Activated CD8-positive, alpha-beta memory T cell treated with anti-CD3 and anti-CD28 coated beads, Interleukin-2, amount 10 ng/mL, durations not matched to agents 7 days and 5 days (primary cell): Measurements from ENCODE around the gene CTSH. TPM values are rescaled to one million over a fixed set of nuclear protein-coding genes. Genes with fewer than 3 reads are reported as not detected.
"Not testable (repeated sequence)": the region's sequence is repeated elsewhere in the genome, so short reads cannot be mapped to it uniquely, and the experiment has no call there.

Source experiments
- ATAC-seq: fragments of 150-1000 bp; cut with Tn5 transposase; one replicate; pipeline ENCODE4 v1.10.0; 2021; ENCODE audit warnings: moderate library complexity
- CTCF ChIA-PET: fragments of 350-600 bp; sonication (Branson Sonifier 250); formaldehyde crosslinking; loops from one replicate; lab custom pipeline; 2021; ENCODE audit warnings: antibody characterized with exemption; lab: Charles Lee
- DNase-seq: peaks from one replicate; pipeline ENCODE4 v3.0.0-alpha.2; 2020
- H3K27ac Mint-ChIP-seq: one replicate; pipeline ENCODE4 v1.8.0; 2021; ENCODE audit warnings: mild to moderate bottlenecking, mixed read lengths
- H3K27me3 Mint-ChIP-seq: one replicate; pipeline ENCODE4 v1.8.0; 2021; ENCODE audit warnings: mixed read lengths
- H3K36me3 Mint-ChIP-seq: one replicate; pipeline ENCODE4 v1.8.0; 2021; ENCODE audit warnings: mild to moderate bottlenecking, mixed read lengths
- H3K4me1 Mint-ChIP-seq: one replicate; pipeline ENCODE4 v1.8.0; 2021; ENCODE audit warnings: mixed read lengths
- H3K4me3 Mint-ChIP-seq: one replicate; pipeline ENCODE4 v1.8.0; 2021; ENCODE audit warnings: mild to moderate bottlenecking, moderate library complexity, mixed read lengths
- H3K9me3 Mint-ChIP-seq: one replicate; pipeline ENCODE4 v1.8.0; 2022; ENCODE audit warnings: low read depth, mixed read lengths
- total RNA-seq, 2 experiments: library from RNA; stranded (reverse); gene quantifications; one replicate each; pipeline ENCODE4 v1.2.3, GENCODE V29; 2021

CTSH gene
- total RNA-seq, 2 experiments from 2014 or later = 33.9 to 48.1 TPM

DNA sequence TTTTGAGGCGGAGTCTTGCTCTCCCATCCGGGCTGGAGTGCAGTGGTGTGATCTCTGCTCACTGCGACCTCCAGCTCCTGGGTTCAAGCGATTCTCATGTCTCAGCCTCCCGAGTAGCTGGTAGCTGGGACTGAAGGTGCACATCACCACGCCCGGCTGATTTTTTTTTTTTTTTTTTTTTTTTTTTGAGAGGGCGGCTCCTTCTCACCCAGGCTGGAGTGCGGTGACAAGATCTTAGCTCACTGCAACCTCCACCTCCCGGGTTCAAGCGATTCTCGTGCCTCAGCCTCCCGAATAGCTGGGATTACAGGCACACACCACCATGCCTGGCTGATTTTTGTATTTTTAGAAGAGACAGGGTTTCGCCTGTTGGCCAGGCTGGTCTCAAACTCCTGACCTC lies 67.9 kb downstream of the CTSH start:
- peaks cover 68% of the 10 kb centered on the region for H3K4me1 Mint-ChIP-seq

DNA sequence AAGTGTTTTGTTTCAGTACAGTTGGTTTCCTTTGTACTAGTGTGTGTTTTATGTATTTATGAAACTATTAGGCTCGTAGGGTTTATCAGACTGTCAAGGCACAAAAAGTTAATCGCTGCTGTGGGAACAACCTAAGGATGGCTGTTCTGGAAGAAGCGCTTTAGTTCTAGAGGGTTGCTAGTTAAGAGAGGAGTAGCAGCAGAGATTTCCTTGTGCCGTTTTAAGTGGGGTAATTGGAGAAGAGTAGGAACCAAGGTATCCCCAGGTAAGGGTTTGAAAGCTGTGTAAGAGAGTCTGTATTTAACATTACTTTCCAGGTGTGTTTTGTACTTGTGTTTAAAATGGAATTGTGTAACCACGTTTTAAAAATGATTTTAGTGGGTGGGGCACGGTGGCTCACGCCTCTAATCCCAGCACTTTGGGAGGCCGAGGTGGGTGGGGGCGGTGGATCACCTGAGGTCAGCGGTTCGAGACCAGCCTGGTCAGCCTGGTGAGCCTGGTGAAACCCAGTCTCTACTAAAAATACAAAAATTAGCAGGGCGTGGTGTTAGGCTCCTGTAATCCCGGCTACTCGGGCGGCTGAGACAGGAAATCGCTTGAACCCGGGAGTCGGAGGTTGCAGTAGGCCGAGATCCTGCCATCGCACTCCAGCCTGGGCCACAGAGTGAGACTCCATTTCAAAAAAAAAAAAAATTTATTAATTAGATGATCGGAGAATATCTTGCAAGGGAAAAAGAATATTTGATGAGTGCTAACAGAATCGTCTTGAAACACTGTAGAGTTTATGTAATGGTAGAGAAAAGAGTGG lies 69.5 kb downstream of the CTSH start:
- DNase-seq (no peak), ATAC-seq (no peak)
- peak overlapping the region; percentile 99 for H3K27ac Mint-ChIP-seq
- peaks cover 61% of the 10 kb centered on the region for H3K4me1 Mint-ChIP-seq
- no peaks in the 10 kb centered on the region for H3K27me3 Mint-ChIP-seq
- H3K4me3 Mint-ChIP-seq = peak overlapping the region; percentile 91
- CTCF ChIA-PET = no interaction called here
- H3K36me3 Mint-ChIP-seq = peaks cover 30% of the 10 kb centered on the region
- no peaks in the 10 kb centered on the region for H3K9me3 Mint-ChIP-seq

More for the DNA sequence above, 67.9 kb downstream of the CTSH start:
- H3K9me3 Mint-ChIP-seq, H3K27me3 Mint-ChIP-seq, ATAC-seq, DNase-seq: not testable (repeated sequence)
- CTCF ChIA-PET = interaction anchor here (1.0 to 1.1 kb wide), 3 partner anchors 9 to 38 kb away, joined by 3 read pairs; no protein-coding TSS in a partner anchor
- Mint-ChIP-seq H3K4me3 (peak overlapping the region; percentile 28), H3K36me3 (peaks cover 42% of the 10 kb centered on the region), H3K27ac (peak overlapping the region; percentile 28)

DNA sequence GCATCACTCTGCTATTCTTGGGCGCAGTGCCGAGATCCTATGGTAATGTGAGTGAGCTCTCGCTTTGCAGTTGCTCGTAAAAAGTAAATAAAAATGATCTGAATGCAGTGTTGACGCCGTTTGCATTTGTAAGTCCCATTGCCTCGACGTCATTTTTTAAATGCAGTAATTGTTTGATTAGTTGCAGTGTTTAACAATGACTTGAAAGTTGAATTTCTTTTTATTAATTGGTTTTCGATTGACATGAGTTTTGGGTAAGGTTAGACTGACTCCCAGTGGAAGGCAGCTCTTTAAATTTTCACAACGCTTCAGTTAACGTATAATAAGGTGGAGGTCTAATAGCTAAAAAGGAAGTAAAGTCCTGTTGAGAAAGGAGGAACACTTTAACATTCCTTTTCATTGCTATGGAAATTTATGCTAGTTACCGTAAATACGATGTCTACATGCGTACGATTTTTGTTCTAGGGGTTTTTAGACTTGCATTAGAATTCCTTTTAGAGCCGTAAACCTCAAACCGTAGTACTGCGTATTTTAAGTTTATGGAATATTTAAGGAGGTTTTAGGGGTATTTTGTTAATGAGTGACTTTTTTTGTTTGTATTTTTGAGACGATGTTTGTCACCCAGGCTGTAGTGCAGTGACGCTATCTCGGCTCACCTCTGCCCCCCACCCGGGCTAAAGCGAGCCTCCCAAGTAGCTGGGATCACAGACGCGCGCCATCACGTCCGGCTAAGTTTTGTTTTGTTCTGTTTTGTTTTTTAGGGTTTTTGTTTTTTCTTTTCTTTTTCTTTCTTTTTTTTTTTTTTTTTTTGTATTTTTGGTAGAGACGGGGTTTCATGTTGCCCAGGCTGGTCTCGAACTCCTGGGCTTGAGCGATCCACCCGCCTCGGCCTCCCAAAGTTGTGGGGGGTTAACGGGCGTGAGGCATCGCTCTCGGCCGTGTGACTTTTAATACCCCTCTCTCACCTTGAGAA lies 70.8 kb downstream of the CTSH start:
- H3K4me1 Mint-ChIP-seq = peaks cover 51% of the 10 kb centered on the region
- peak; percentile 69 for DNase-seq
- CTCF ChIA-PET = interaction anchor here (0.9 to 3.2 kb wide), 6 partner anchors 8 to 436 kb away, joined by 3 to 17 read pairs (median 4); partner anchors contain the start of gene IREB2

DNA sequence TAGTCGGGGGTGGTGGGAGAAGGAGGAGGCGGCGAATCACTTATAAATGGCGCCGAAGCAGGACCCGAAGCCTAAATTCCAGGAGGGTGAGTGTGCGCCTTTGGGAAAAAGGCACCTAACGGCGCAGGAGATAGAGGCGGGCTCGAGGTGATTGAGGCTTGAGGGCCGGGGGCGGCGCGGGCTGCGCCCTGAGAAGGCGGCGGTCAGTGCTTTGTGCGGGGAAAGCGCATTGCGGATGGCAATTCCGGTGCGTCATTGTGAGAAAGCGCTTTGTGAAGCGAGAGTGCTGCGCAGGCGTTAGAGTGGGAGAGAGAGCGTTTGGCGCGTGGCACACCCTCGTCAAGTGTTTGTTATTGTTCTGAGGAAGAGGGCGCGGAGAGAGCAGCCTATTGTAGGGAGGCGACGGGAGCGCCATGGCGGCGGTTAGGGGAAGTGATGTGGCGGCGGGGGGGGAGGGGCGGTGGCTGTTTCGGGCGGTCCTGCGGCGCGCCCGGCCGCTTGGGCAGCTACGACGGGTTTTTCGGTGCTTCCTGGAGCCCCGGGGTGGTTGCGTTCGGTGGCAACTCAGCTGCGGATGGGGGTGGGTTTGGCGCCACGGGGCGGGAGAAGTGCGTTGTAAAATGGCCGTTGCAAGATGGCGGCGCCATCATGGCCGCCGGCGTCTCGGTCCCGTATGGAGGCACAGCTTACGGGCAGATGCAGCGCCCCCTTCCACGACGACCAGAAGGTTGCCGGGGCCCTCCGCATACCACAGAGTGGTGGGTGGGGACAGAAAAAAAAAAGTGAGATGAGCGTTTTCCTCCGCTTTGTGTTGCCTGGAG lies 71.7 kb downstream of the CTSH start:
- peak overlapping the region; percentile 91 for H3K4me3 Mint-ChIP-seq
- H3K4me1 Mint-ChIP-seq = peaks cover 44% of the 10 kb centered on the region
- DNase-seq (peak; percentile 93), ATAC-seq (peak; percentile 74)
- peak overlapping the region; percentile 99 for H3K27ac Mint-ChIP-seq
- CTCF ChIA-PET = interaction anchor here (0.7 to 3.2 kb wide), 8 partner anchors 9 to 436 kb away, joined by 3 to 17 read pairs (median 3); partner anchors contain the start of gene IREB2
- H3K9me3 Mint-ChIP-seq = no peaks in the 10 kb centered on the region
- H3K27me3 Mint-ChIP-seq = no peaks in the 10 kb centered on the region
- H3K36me3 Mint-ChIP-seq = peaks cover 21% of the 10 kb centered on the region

More for the DNA sequence above, 70.8 kb downstream of the CTSH start:
- peak overlapping the region; percentile 91 for H3K4me3 Mint-ChIP-seq
- no peaks in the 10 kb centered on the region for H3K9me3 Mint-ChIP-seq
- H3K36me3 Mint-ChIP-seq = peaks cover 25% of the 10 kb centered on the region
- H3K27ac Mint-ChIP-seq = peak overlapping the region; percentile 99
- H3K27me3 Mint-ChIP-seq = no peaks in the 10 kb centered on the region
- no peak for ATAC-seq

DNA sequence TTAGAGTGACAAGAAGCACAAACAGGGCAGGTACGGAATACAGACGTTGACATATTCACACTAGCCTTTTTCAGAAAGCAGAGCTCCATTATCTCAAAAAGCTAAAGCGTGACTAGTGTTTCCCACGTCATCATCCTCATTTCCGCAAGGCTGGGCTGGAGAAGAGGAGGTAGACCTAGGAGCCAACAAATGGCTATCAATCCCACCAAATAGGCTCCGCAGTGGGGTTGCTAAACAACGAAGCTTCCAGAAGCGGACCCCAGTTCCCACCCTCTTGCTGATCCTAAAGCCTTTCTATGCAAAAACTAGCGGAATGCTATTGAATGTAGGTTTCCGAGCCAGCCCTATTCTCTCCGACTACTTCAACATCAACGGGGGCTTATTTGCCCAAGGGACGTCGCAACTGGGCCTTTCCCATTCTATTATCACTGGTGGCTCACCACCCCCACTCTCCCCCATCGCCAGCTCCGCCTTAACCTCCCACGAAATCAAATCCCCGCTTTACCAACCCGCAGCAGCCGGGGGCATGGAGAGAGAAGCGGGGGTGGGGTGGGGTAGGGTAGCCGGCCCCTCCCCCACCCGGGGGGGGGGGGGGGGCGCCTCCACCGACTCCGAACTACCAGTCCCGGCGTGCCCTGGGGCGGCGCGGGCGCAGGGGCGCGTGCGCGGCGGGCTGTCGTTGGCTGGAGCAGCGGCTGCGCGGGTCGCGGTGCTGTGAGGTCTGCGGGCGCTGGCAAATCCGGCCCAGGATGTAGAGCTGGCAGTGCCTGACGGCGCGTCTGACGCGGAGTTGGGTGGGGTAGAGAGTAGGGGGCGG lies 72.5 kb downstream of the CTSH start, which contains the start of gene MORF4L1:
TSS of gene MORF4L1 (plus strand) at position 736 of the 817 bp plus-strand sequence. CDS start 128 bp downstream, outside the sequence.
- Mint-ChIP-seq H3K27me3 (no peaks in the 10 kb centered on the region), H3K36me3 (peaks cover 17% of the 10 kb centered on the region), H3K27ac (peak within 1 kb of the TSS; percentile 99), H3K4me1 (peaks cover 36% of the 10 kb centered on the region), H3K4me3 (peak within 1 kb of the TSS; percentile 91), H3K9me3 (no peaks in the 10 kb centered on the region)
- CTCF ChIA-PET = interaction anchor here (0.7 to 3.2 kb wide), 3 partner anchors 10 to 12 kb away, joined by 3 to 17 read pairs (median 3); no protein-coding TSS in a partner anchor
- DNase-seq (peak; percentile 97), ATAC-seq (peak; percentile 82)

DNA sequence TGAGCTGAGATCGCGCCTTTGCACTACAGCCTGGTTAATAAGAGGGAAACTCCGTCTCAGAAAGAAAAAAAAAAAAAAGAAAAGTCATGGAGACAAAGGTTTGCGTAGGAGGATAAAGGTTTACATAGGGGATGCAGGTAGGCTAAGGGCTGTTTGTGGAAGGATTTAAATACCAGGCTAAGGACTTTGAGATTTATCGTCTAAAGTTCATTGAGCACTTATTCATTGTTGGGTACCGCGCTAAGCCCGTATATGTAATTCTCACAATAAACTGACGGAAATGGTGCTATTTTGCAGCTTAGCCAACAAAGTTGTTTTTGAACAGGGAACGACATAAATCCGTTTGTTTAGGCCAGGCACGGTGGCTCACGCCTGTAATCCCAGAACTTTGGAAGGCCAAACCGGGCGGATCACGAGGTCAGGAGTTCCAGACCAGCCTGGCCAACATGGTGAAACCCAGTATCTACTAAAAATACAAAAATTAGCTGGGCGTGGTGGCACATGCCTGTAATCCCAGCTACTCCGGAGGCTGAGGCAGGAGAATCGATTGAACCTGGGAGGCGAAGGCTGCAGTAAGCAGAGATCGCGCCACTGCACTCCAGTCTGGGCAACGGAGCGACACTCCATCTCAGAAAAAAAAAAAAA lies 73.2 kb downstream of the CTSH start:
- H3K4me1 Mint-ChIP-seq = peaks cover 28% of the 10 kb centered on the region
- CTCF ChIA-PET = interaction anchor here (1.1 to 3.2 kb wide), 2 partner anchors 10 to 12 kb away, joined by 3 to 17 read pairs; no protein-coding TSS in a partner anchor
- H3K9me3 Mint-ChIP-seq, DNase-seq, ATAC-seq, H3K27me3 Mint-ChIP-seq: not testable (repeated sequence)
- H3K36me3 Mint-ChIP-seq = peaks cover 17% of the 10 kb centered on the region
- peak overlapping the region; percentile 70 for H3K27ac Mint-ChIP-seq
- peak overlapping the region; percentile 13 for H3K4me3 Mint-ChIP-seq

Other genes with a start within 250 kb of the CTSH start
- gene ADAMTS7, start 133.6 kb downstream of the CTSH start, total RNA-seq = under 1 TPM; 0.18 to 0.28 TPM
- 100 to 1,000 TPM; 235 to 275 TPM for gene MORF4L1, start 72.2 kb downstream of the CTSH start, total RNA-seq
- under 1 TPM in 1 of 2 experiments, not detected in 1; 0.02 TPM for gene RASGRF1, start 145.7 kb upstream of the CTSH start, total RNA-seq